ENCODE data around the gene ZFP37. TPM values are rescaled to one million over a fixed set of nuclear protein-coding genes. Genes with fewer than 3 reads are reported as not detected.

The ZFP37 gene
- total RNA-seq, 1 donor, result 0.42 TPM

- Histone ChIP-seq H3K27me3 (ENCODE audit: insufficient read depth, low read length) (peaks cover 7% of the 10 kb centered on the region), H3K4me1 (ENCODE audit: insufficient read depth, low read length) (no peaks in the 10 kb centered on the region), H3K9me3 (ENCODE audit: low read depth, low read length) (peaks cover 28% of the 10 kb centered on the region), H3K4me3 (ENCODE audit: low read length) (no peak overlapping the region)
Observed at GRCh38 chr9:113018247-113018646, 38.3 kb downstream of the ZFP37 start.

DNA sequence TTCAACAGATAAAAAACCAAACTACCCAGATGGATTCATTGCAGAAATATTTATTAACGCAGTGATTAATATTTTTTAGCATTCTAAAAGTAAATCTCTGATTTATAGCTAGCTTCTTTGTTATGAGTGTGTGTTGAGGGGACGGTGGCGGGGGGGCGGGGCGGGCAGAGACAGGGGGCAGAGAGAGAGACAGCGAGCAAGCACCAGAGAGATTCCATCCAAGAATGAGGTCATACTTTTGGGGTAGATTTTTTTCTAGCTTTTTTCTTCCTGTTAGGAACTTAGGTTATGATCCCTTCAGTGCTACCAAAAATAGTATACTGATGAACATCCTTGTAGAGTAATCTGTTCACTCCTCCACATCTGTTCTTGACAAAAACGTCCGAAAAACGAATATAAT, 44.0 kb downstream of the ZFP37 start:
- H3K4me1 ChIP-seq (ENCODE audit: insufficient read depth, low read length), result no peaks in the 10 kb centered on the region
- peaks cover 16% of the 10 kb centered on the region for H3K27me3 ChIP-seq (ENCODE audit: insufficient read depth, low read length)
- H3K9me3 ChIP-seq (ENCODE audit: low read depth, low read length), result peaks cover 5% of the 10 kb centered on the region
- H3K4me3 ChIP-seq (ENCODE audit: low read length), result no peak overlapping the region

- H3K4me3 ChIP-seq (ENCODE audit: low read length), result peak within 1 kb of the TSS; percentile 13
- peaks cover 16% of the 10 kb centered on the region for H3K27me3 ChIP-seq (ENCODE audit: insufficient read depth, low read length)
- no peaks in the 10 kb centered on the region for H3K4me1 ChIP-seq (ENCODE audit: insufficient read depth, low read length)
- H3K9me3 ChIP-seq (ENCODE audit: low read depth, low read length), result peaks cover 5% of the 10 kb centered on the region
Observed at GRCh38 chr9:113011911-113012381, 44.6 kb downstream of the ZFP37 start, which contains the start of gene ZNF883. TSS of gene ZNF883 (minus strand) at chr9:113012192.

GRCh38 chr9:113005777-113006176, 50.7 kb downstream of the ZFP37 start:
- Histone ChIP-seq H3K4me1 (ENCODE audit: insufficient read depth, low read length) (no peaks in the 10 kb centered on the region), H3K9me3 (ENCODE audit: low read depth, low read length) (peaks cover 28% of the 10 kb centered on the region), H3K4me3 (ENCODE audit: low read length) (no peak overlapping the region), H3K27me3 (ENCODE audit: insufficient read depth, low read length) (no peaks in the 10 kb centered on the region)

DNA sequence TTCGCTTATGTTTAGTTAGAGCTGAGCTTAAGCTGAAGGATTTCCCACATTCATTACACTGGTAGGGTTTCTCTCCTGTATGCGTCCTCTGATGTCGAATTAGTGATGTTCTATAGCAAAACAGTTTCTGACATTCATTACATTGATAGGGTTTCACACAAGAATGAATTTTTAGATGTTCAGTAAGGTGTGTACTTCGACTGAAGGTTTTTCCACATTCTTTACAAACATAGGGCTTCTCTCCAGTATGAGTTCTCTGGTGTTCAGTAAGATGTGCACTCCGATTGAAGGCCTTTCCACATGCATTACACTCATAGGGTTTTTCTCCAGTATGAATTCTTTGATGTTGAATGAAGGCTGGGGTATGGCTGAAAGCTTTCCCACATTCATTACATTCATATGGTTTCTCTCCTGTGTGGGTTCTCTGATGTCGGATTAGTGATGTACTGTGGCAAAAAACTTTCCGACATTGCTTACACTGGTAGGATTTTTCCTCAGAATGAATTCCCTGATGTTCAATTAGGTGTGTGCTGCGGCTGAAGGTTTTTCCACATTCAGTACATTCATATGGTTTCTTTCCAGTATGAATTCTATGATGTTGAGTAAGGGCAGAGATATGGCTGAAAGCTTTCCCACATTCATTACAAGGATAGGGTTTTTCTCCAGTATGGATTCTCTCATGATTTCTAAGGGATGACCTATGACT, 59.1 kb downstream of the ZFP37 start:
- H3K9me3 ChIP-seq (ENCODE audit: low read depth, low read length), result peaks cover 72% of the 10 kb centered on the region
- H3K27me3 ChIP-seq (ENCODE audit: insufficient read depth, low read length), result no peaks in the 10 kb centered on the region
- H3K4me3 ChIP-seq (ENCODE audit: low read length), result no peak overlapping the region
- H3K4me1 ChIP-seq (ENCODE audit: insufficient read depth, low read length), result no peaks in the 10 kb centered on the region

Other genes starting within 250 kb of the ZFP37 start
- 0.94 TPM for gene SLC46A2, start 165.8 kb downstream of the ZFP37 start, total RNA-seq
- gene ZNF883, start 44.5 kb downstream of the ZFP37 start, total RNA-seq, result 0.84 TPM
- gene SLC31A2, start 94.3 kb upstream of the ZFP37 start, total RNA-seq, result 38.8 TPM
- gene FKBP15, start 164.6 kb upstream of the ZFP37 start, total RNA-seq, result 15.4 TPM
- gene SLC31A1, start 164.8 kb upstream of the ZFP37 start, total RNA-seq, result 8.0 TPM
- gene CDC26, start 218.8 kb upstream of the ZFP37 start, total RNA-seq, result 13.2 TPM
- 15.4 TPM for gene PRPF4, start 218.9 kb upstream of the ZFP37 start, total RNA-seq
- gene RNF183, start 246.7 kb upstream of the ZFP37 start, total RNA-seq, result not detected